ENCODE measurements around the gene GALNS. TPM values are rescaled to one million over a fixed set of nuclear protein-coding genes. Genes with fewer than 3 reads are reported as not detected.

Gene GALNS
- total and polyA plus RNA-seq, 2 of the 13 experiments (the other 11 are each of a cell fraction or from before 2014, with no cell fraction given): 9.2 to 9.8 TPM

GRCh38 chr16:88850531-88851199 lies 6.1 kb downstream of the GALNS start:
- ATAC-seq (no peak), DNase-seq (ENCODE audit: low spot score) (no peak), FAIRE-seq (no peak)
- Histone ChIP-seq H3K27me3 (ENCODE audit: control insufficient read depth in 1 of 2, insufficient read depth in 2 of 2, low read length in 2 of 2) (no peaks in the 10 kb centered on the region), H3K9me3 (ENCODE audit: low read length) (no peaks in the 10 kb centered on the region), H2AFZ (ENCODE audit: low read length) (no peak overlapping the region), H3K27ac (ENCODE audit: extremely low read length, insufficient read depth, low read length) (no peak overlapping the region), H3K4me1 (ENCODE audit: insufficient read depth, low read length) (peaks cover 1% of the 10 kb centered on the region), H3K36me3 (replicated peaks in 1 of 2; ENCODE audit: control insufficient read depth in 1 of 2, insufficient read depth in 2 of 2, low read length in 2 of 2) (peaks cover 0 to 3% of the 10 kb centered on the region in 2 experiments; a peak in 2 of 5 replicates), H3K9ac (ENCODE audit: insufficient read depth, low read depth, low read length) (no peak overlapping the region), H4K20me1 (ENCODE audit: insufficient read depth, low read length) (peaks cover 3% of the 10 kb centered on the region; the same call in 1 of the 2 replicates), H3K4me3 (replicated peaks in 1 of 3; ENCODE audit: insufficient read depth in 1 of 3, low read depth in 2 of 3, low read length in 3 of 3) (no peak overlapping the region), H3K4me2 (ENCODE audit: low read depth, low read length) (no peak overlapping the region), H3K79me2 (ENCODE audit: insufficient read depth, low read length) (no peaks in the 10 kb centered on the region)
- BruUV-seq (replicated peaks): no TSS peak
- CTCF ChIA-PET (ENCODE audit: low intra/inter-chr PET ratio, low total read pairs): no interaction called here
- POLR2A ChIA-PET: no interaction called here
- intact Hi-C loops (cut with micrococcal nuclease; ENCODE audit: unreplicated experiment): no loop called here
- WGBS (ENCODE audit: low lambda C conversion rate): 91% methylated on average over 26 of the region's 33 CpGs
- in situ Hi-C loops (cut with HindIII; ENCODE audit: extremely low pct_ligation_motif_present, low pct_unique_long_range_greater_than_20kb): no loop called here
- TF ChIP-seq ZSCAN30 (CRISPR knock-in tag; IDR thresholded peaks at IDR 0.05) (no peak), ZNF263 (CRISPR knock-in tag; IDR thresholded peaks at IDR 0.05) (peak; percentile 71)

- WGBS (ENCODE audit: low lambda C conversion rate): 89% methylated on average over 16 of the region's 21 CpGs
- Histone ChIP-seq H3K9ac (ENCODE audit: insufficient read depth, low read depth, low read length) (no peak overlapping the region), H3K4me2 (ENCODE audit: low read depth, low read length) (no peak overlapping the region), H3K27me3 (ENCODE audit: control insufficient read depth in 1 of 2, insufficient read depth in 2 of 2, low read length in 2 of 2) (no peaks in the 10 kb centered on the region), H3K79me2 (ENCODE audit: insufficient read depth, low read length) (no peaks in the 10 kb centered on the region), H3K27ac (ENCODE audit: extremely low read length, insufficient read depth, low read length) (no peak overlapping the region), H3K36me3 (replicated peaks in 1 of 2; ENCODE audit: control insufficient read depth in 1 of 2, insufficient read depth in 2 of 2, low read length in 2 of 2) (peaks cover 0 to 3% of the 10 kb centered on the region in 2 experiments; a peak in 2 of 5 replicates), H3K9me3 (ENCODE audit: low read length) (no peaks in the 10 kb centered on the region), H2AFZ (ENCODE audit: low read length) (no peak overlapping the region), H3K4me3 (replicated peaks in 1 of 3; ENCODE audit: insufficient read depth in 1 of 3, low read depth in 2 of 3, low read length in 3 of 3) (no peak overlapping the region), H3K4me1 (ENCODE audit: insufficient read depth, low read length) (no peaks in the 10 kb centered on the region), H4K20me1 (ENCODE audit: insufficient read depth, low read length) (peaks cover 3% of the 10 kb centered on the region; the same call in 1 of the 2 replicates)
- in situ Hi-C loops (cut with HindIII; ENCODE audit: extremely low pct_ligation_motif_present, low pct_unique_long_range_greater_than_20kb): no loop called here
- CTCF ChIA-PET (ENCODE audit: low intra/inter-chr PET ratio, low total read pairs): no interaction called here
- BruUV-seq (replicated peaks): no TSS peak
- POLR2A ChIA-PET: interaction anchor here (1.1 kb wide), 1 partner anchor 8 kb away, joined by 3 read pairs; the partner anchor contains the start of genes GALNS and TRAPPC2L
- intact Hi-C loops (cut with micrococcal nuclease; ENCODE audit: unreplicated experiment): no loop called here
- DNase-seq (ENCODE audit: low spot score) (no peak), ATAC-seq (no peak), FAIRE-seq (no peak)
- no peak for TF ChIP-seq HMG20A (CRISPR knock-in tag; IDR thresholded peaks at IDR 0.05; ENCODE audit: borderline replicate concordance)
- TF ChIP-seq MLX (CRISPR knock-in tag; IDR thresholded peaks at IDR 0.05): no peak
- TF ChIP-seq TBL1XR1 (IDR thresholded peaks at IDR 0.05; ENCODE audit: borderline replicate concordance, low read length, partially characterized antibody): no peak
- no peak for TF ChIP-seq ZGPAT (CRISPR knock-in tag; IDR thresholded peaks at IDR 0.05)
- TF ChIP-seq RFXAP (CRISPR knock-in tag; IDR thresholded peaks at IDR 0.05; ENCODE audit: borderline replicate concordance): no peak
- no peak for TF ChIP-seq CENPBD1 (CRISPR knock-in tag; IDR thresholded peaks at IDR 0.05; ENCODE audit: borderline replicate concordance, low read depth)
- TF ChIP-seq NCOA1 (CRISPR knock-in tag; IDR thresholded peaks at IDR 0.05): no peak
- no peak for TF ChIP-seq ZFP1 (CRISPR knock-in tag; IDR thresholded peaks at IDR 0.05)
Measured at GRCh38 chr16:88848557-88848956, 8.2 kb downstream of the GALNS start.
